Type B pancreatic cell (in vitro differentiated cells): ENCODE results near the gene ZNF423. TPM values are rescaled to one million over a fixed set of nuclear protein-coding genes. Genes with fewer than 3 reads are reported as not detected.

Experiments
- DNase-seq: peaks from one replicate; pipeline ENCODE4 v3.0.0; 2021; ENCODE audit warnings: mixed read lengths; ENCODE audit not compliant: unreplicated experiment; ENCODE audit errors: extremely low spot score
- H3K27ac Mint-ChIP-seq: 2 replicates; pipeline ENCODE4 v1.8.0; 2021; ENCODE audit warnings: mild to moderate bottlenecking, mixed read lengths
- H3K27me3 Mint-ChIP-seq: 2 replicates; pipeline ENCODE4 v1.8.0; 2021; ENCODE audit warnings: mixed read lengths
- H3K36me3 Mint-ChIP-seq: 2 replicates; pipeline ENCODE4 v1.8.0; 2021; ENCODE audit warnings: mixed read lengths
- H3K4me1 Mint-ChIP-seq: one replicate; pipeline ENCODE4 v1.8.0; 2021; ENCODE audit warnings: mixed read lengths; ENCODE audit not compliant: unreplicated experiment
- H3K4me3 Mint-ChIP-seq: 2 replicates; pipeline ENCODE4 v1.8.0; 2021; ENCODE audit warnings: mild to moderate bottlenecking, mixed read lengths
- H3K9me3 Mint-ChIP-seq: 2 replicates; pipeline ENCODE4 v1.8.0; 2021; ENCODE audit warnings: mixed read lengths
- CTCF ChIP-seq: fragments of 200-600 bp; sonication (generic); conservative IDR thresholded peaks from 2 replicates; pipeline ENCODE4 v1.5.0; 2021; ENCODE audit warnings: antibody characterized with exemption, mild to moderate bottlenecking
- total RNA-seq: library from RNA; stranded (reverse); gene quantifications from 2 replicates; pipeline ENCODE4 v1.2.1, GENCODE V29; 2021; ENCODE audit warnings: low replicate concordance

The ZNF423 gene
- total RNA-seq, 1 donor from 2014 or later = 72.6 TPM

DNA sequence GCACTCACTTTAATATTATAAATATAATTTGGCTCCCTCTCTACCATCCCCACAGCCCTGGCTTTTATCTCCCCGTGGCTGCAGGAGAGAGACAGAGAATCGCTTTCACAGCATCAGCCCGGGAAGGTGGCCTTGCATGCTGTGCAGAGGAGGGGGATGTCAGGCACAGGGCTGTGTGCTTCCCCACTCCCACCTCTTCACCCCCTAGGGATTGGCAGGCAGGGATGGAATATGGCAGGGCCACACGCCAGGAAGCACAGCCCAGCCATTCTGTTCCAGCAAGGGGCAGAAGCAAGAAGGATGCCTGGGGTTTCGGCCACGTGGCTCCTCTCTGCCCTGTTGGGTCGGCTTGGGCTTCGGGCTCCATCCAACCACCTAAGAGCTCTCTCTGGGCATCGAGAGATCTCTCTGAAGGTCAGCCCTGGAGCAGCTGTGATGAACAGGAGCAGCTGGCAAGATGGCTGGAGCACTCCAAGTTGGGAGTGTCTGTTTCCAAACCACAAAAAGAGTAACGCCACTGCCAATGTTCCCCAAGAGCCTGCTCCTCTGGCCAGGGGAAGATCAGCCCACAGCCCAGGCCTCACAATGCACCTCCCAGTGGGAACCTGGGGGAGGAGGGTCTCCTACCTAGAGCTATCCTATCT, 259.1 kb downstream of the ZNF423 start:
- no peak overlapping the region for H3K4me3 Mint-ChIP-seq
- no peaks in the 10 kb centered on the region for H3K36me3 Mint-ChIP-seq
- H3K9me3 Mint-ChIP-seq = no peaks in the 10 kb centered on the region
- TF ChIP-seq CTCF = no peak
- peak; percentile 58 for DNase-seq
- peaks cover 67% of the 10 kb centered on the region for H3K4me1 Mint-ChIP-seq
- H3K27me3 Mint-ChIP-seq = peaks cover 10% of the 10 kb centered on the region
- no peak overlapping the region for H3K27ac Mint-ChIP-seq

DNA sequence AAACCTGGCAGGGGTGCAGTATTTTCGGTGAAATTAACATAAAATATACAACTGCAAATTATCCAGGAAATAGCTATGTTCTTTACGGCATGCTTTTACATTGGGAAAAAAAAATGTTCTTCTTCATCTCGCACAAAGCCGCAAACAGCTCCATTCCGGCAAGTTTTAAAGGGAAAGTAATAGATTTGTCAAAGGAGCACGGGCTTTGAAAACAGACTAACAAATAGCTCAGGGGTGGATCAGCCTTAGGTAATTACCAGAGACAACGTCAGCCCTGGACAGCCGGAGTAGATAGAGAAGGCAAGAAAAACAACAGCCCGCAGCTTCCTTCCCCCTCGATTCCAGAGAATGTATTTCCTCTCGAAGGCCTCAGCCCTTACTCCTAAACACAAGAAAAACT, 259.8 kb downstream of the ZNF423 start:
- H3K4me1 Mint-ChIP-seq = peaks cover 65% of the 10 kb centered on the region
- peak overlapping the region; percentile 17 for H3K27ac Mint-ChIP-seq
- H3K4me3 Mint-ChIP-seq = peak overlapping the region; percentile 27

GRCh38 chr16:49594685-49595498, 261.0 kb downstream of the ZNF423 start:
- Mint-ChIP-seq H3K36me3 (no peaks in the 10 kb centered on the region), H3K27me3 (peaks cover 10% of the 10 kb centered on the region), H3K27ac (peak overlapping the region; percentile 0), H3K9me3 (no peaks in the 10 kb centered on the region), H3K4me1 (peaks cover 64% of the 10 kb centered on the region), H3K4me3 (peak overlapping the region; percentile 4)
- DNase-seq = peak; percentile 54
- TF ChIP-seq CTCF = no peak

More for the DNA sequence above, 259.8 kb downstream of the ZNF423 start:
- TF ChIP-seq CTCF = no peak
- Mint-ChIP-seq H3K27me3 (peaks cover 10% of the 10 kb centered on the region), H3K9me3 (no peaks in the 10 kb centered on the region), H3K36me3 (no peaks in the 10 kb centered on the region)
- DNase-seq = peak; percentile 24

DNA sequence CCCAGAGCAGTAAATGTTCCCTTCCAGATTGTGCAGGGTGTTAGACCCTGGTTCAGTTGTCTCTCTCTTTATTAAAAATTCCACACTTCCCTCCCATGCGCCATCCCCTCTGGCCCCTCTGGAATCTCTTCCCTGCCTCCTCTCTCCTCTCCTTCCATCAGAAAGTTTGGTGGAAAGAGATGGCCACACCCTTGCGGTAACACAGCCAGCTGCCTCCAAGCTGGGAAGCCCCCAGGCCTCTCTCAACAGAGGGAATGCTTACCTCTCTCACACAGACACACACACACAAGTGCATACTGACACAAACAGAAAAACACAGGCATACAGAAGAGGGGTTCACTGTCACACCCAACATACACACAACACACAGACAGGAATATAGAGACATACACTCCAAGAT, 261.8 kb downstream of the ZNF423 start:
- DNase-seq = peak; percentile 16
- Mint-ChIP-seq H3K27me3 (peaks cover 6% of the 10 kb centered on the region), H3K4me3 (peak overlapping the region; percentile 10), H3K36me3 (peaks cover 3% of the 10 kb centered on the region), H3K9me3 (no peaks in the 10 kb centered on the region), H3K4me1 (peaks cover 60% of the 10 kb centered on the region), H3K27ac (peak overlapping the region; percentile 0)
- no peak for TF ChIP-seq CTCF

DNA sequence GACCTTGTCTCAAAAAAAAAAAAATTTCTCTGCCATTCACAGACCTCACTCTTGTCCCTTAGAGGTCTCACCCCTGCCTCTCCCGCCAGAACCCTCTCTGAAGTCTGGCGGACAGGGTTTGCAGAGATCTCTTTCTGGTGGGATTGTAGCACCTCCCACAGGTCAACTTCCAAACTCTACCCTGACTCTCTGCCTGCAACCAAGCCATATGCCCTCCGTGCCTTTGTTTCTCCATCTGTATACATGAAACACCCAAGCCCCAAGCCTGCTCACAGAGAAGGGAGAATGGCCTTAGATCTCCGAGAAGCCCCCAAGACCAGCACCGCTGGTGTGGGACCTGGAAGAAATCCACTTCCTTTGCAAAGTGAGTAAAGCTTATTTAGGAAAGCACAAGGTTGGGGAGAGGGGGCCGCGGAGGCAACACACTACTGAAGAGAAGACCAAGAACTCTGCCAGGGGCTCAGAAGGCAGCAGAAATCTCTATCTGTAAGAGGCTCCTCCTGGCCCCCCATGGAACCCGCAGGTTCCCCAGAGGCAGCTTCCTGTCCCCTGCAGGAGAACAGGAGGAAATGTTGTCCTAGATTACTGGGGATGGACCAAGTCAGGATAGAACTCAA, 262.4 kb downstream of the ZNF423 start:
- peaks cover 60% of the 10 kb centered on the region for H3K4me1 Mint-ChIP-seq
- H3K9me3 Mint-ChIP-seq = no peaks in the 10 kb centered on the region
- no peak overlapping the region for H3K27ac Mint-ChIP-seq
- no peak overlapping the region for H3K4me3 Mint-ChIP-seq
- peak; percentile 48 for DNase-seq
- H3K36me3 Mint-ChIP-seq = peaks cover 9% of the 10 kb centered on the region
- peaks cover 6% of the 10 kb centered on the region for H3K27me3 Mint-ChIP-seq
- no peak for TF ChIP-seq CTCF
